NOMO-1 treated with DMSO at 0.1 percent for 48 hours (cell line): ENCODE results near the gene POLR2E.

Source experiments
- DNase-seq: peaks from one replicate; lab custom pipeline; 2025; ENCODE audit not compliant: unreplicated experiment; lab: John Stamatoyannopoulos, UW

The POLR2E gene

DNA sequence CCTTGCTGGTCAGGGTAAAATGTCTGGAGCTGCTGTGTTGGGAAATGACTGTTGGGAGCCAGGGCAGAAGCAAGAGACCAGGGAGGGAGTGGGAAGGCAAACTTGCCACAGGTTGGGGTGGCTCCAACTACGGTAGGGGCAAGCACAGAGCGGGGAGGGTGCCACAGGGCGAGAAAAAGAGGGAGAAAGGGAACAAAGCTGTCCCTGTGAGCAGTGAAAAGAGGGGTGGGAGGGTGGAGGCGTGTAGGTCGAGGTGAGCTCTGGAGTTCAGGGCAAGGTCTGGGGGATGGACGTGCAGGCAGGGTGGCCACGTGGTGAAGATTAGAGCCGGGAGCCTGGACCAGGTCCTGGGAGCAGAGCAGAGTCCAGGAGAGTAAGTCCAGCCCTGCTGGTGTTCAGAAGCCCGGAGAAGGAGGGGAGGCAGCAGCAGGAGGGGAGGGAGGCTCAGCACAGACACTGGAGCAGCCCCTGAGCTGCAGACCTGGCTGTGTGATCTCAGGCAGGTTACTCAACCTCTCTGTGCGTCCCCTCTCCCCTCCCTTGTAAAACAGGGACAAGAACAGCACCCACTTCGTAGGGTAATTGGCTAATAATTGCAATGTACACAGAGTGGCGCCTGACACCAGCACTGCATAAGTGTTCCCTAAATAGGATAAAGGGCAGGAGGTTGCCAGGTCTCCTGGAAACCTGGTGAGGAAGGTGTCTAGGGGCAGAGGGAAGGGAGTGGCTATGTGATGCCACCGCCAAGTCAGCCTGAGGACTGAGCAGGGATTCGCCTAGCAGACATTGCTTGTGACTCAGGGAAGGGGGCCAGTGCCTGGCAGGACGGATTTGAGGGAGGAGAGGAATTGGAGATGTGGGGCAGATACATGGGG, 3.2 kb upstream of the POLR2E start:
- DNase-seq: no peak

DNA sequence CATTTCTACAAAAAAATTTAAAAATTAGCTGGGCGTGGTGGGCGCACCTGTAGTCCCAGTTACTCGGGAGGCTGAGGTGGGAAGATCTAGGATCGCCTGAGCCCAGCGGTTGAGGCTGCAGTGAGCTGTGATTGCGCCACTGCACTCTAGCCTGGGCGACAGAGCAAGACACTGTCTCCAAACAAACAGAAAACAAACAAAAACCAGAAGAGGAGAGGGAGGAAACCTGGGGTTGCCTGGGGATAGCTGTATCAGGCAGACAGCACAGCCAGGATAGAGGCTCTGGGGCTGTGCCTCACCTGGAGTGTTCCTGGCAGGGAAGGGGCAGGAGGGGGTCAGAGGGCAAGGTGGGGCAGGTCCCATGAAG, 2.6 kb upstream of the POLR2E start:
- peak; percentile 27 for DNase-seq

DNA sequence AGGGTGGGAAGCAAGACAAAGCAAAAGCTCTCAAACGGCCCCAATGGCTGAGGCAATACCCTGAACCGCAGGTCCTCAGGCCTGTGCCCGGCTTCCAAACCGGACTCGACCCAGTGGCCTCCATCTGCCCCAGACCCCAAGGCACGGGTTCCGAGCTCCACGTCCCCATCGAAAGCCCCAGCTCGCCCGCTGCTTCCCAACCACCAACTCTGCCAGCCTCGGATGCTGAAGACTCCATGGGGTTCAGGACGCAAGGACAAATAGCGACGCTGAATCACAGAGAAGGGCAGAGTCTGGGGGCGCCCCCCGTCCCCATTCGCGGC, 559 bp downstream of the POLR2E start:
- DNase-seq: no peak

DNA sequence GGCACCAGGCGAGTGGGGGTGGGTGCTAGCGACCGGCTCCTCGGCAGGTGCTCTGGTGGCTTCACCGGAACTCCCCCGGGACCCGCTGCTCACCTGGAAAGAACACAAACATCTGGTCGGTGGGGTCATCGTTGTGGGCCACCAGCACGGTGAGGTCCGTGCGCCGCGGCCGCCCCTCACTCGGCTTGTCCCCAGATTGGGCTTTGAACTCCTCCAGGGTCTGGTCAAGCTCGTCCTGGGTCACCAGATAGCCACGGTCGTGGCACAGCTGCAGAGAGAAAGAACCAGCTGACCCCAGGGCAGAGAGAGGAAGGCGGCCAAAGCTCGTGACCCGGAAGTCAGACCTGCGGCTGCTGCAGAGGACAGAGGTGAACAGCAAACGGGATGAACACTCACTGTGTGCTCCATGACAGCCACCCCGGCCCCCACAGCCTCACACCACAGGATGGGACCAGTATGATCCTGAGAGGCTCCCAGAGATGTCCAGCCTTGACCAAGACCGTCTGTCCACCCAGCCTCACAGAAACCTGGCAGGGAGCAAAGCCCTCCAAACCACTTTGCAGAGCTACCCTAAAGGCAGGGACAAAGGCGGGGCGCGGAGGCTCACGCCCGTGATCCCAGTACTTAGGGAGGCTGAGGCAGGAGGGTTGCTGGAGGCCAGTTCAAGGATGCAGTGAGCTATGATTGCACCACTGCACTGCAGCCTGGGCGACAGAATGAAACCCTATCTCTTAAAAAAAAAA, 1.2 kb downstream of the POLR2E start:
- DNase-seq: peak; percentile 18

DNA sequence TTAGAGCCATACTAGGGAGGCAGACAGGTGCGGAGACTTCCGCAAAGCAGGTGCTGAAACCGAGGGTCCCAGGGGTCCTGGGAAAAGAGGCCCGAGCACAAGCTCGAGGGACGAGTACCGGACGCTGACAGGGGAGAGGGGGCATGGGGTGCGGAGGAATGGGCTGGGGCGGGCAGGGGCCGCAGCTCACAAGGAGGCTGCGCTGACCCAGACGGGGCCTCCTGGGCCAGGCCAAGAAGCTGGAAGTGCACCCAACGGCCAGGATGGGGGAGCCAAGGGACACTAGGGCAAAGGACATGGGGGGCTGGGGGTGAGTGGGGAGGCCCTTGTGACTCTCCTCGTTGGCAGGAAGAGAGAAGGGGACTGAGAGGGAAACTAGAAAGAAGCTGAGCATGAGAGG, 1.8 kb downstream of the POLR2E start:
- DNase-seq: no peak

DNA sequence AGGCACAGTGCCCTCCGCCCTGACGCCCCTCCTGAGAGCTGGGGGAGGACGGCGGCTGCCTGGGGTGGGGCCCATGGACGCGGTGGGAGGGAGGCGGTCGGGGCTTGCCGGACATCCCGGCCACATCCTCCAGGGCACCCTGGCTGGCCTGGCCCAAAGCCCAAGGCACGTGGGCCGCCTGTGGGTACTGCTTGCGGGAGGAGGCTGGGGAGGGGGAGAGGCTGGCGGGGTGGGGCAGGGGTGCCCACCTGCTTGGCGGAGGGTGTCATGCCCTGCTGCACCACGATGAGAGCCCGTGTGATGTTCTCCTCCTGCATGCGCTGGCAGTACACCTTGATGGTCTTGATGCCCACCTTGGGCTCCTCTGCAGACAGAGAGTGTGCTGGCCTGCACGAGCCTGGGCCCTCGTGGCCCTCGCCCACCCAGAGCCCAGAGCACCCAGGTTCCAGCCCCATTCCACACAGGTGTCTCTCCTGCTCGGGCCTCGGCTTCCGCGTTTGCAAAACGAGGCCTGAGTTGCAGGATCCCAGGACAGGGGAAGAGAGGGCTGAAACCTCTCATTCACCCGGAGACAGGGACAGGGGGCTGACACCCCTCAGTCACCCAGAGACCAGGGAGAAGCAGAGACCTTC, 3.5 kb downstream of the POLR2E start:
- DNase-seq: no peak

DNA sequence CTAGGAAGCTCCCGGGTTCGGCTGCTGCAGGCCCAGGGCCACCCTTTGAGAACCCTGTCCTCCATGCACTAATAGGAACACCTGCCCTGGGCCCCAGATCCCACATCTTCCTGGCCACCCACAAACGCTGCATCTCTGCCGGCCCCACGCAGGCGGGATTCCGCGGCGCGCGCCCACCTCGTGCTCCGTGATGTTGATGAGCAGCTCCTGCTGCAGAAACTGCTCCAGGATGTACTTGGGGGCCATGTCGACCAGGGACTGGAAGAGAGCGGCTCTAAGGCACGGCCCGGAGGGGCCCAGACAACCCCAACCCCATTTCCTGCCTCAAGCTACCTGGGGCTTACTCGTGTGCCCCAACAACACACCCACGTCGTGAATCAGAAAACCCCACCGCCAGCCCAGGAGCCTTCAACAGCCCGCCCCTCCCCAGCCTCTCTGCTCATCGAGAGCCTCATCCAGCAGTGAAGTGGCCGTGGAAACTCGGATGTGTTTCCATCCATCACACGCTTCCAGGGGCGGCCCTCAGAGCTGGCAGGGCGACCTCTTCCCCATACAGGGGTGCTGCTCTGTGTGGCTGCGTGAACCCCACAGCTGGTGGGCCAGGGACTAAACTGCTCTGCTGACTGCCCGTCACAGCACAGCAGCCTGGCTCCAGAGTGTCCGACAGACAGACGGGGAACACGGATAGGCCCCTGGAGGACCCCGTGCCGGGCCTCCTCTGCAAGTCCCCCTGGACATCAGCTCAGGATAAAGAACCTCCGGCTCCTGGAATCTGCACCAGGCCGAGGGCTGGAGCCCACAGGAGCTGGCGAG, 4.2 kb downstream of the POLR2E start:
- DNase-seq: no peak

DNA sequence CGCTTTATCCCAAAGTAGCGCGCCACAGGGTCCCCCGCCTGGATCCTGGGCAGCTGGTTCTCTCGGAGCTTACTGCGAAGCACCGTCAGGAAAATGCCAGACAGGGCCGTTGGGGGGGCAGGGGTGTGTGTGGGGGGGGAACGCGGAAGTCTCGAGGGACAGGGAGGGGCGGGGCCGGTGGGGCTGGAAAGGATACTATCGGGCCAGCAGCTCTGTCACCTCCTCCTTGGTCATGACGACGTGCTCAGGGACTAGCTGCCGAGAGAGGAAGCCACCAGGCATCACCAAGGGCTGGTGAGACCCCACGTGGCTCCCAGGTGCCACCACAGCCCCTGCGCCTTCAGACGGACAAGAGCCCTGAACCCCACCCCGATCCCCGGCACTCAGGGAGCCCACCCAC, 5.3 kb downstream of the POLR2E start:
- no peak for DNase-seq

DNA sequence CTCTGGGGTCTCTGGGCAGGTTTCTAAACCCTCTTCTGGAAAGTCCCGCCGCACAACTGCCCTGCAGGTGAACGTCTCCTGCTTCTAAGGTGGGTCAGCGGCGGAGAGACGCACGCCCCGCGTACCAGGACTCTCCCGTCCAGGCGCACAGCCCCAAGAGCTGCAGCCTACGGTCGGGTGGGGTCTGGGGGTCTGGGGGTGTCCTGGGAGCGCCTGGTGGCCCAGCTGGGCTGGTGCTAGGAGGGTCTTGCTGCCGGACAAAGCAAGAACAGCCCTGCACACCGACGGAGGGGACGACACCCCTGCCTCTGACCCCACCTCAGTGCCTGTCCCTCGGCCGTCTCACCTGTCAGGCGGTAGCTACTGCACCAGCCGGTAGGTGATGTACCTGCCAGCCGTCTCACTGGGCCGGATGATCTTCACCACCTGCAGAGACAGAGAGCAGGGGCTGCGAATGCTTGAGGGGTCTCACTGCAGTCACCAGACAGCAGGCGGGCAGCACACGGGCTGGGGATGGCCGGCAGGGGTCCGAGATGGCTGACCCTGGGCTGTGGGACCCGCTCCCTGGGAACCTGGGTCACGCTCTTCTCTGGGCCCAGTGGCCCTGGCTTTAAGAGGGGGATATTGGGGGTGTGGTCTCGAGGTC, 5.9 kb downstream of the POLR2E start:
- DNase-seq: no peak

DNA sequence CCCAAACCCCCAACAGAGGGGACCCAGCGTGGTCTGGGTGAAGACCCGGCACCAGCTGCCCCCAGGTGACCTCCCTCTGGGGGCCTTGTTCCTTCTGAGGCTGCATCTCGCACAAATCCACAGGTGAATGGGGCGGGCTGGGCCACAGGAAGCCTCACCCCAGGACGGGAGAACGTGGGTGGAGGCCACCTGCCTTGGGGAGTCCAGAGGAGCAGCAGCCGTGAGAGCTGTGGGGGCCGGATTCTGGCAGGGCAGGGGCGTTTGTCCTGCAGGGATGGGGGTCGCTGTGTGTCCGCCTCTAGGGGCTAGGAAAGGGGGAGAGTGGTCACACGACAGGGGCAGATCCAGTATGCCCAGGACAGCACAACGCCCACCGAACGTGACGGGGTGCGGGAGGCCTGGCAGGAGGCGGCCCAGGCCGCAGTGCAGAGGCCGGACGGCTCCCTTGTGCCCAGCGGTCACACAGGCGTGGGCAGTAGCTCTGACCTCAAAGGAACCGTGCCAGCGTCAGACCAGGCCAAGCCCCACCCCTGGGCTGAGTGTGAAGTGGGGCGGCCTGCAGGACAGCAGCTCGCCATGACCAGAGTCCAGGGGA, 6.7 kb downstream of the POLR2E start:
- no peak for DNase-seq

DNA sequence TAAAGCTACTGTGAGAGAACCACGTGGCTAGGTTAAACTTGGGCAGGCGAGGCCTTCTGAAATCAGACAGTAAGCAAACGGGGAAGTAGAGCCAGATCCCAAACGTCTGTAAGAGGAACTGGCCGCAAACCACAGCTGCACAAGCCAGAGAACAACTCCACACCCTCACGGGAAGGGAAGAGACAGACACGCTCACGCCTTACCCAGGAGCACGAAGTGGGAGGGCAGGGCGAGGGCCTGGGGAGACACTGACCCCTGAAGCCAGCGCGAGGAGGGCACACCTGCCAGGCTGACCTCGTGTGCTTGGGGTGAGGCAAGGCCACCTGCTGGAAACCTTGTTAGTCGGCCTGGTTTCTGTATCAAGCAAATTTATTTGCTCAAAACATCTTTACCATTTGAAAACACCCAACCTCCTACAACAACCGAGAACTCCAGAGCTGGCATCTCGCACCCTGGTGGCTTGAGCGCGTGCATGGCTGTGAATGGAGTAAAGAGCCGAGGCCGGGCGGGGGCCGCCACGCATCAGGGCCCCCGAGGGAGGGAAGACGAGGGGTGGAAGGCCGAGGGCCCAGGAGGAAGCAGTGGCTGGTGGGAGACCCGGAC, 7.3 kb downstream of the POLR2E start:
- peak; percentile 96 for DNase-seq

DNA sequence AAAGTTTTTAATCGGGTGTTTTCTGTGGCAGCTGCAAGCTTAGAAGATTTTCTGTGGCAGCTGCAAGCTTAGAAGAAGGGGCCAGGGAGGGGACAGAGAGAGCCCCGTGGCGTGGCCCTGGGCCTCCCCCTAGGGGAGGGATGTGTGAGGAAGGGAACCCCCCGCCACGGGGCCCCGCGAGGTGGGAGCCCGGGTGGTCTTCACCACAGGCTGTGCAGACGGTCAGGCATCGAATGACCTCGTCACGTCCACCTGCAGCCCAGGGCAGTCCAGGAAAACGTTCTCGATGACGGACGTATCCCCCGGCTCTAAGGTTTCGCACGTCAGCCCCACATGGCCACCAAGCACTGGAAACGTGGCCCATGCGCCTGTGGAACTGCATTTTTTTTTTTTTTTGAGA, 8.6 kb downstream of the POLR2E start:
- DNase-seq: no peak

DNA sequence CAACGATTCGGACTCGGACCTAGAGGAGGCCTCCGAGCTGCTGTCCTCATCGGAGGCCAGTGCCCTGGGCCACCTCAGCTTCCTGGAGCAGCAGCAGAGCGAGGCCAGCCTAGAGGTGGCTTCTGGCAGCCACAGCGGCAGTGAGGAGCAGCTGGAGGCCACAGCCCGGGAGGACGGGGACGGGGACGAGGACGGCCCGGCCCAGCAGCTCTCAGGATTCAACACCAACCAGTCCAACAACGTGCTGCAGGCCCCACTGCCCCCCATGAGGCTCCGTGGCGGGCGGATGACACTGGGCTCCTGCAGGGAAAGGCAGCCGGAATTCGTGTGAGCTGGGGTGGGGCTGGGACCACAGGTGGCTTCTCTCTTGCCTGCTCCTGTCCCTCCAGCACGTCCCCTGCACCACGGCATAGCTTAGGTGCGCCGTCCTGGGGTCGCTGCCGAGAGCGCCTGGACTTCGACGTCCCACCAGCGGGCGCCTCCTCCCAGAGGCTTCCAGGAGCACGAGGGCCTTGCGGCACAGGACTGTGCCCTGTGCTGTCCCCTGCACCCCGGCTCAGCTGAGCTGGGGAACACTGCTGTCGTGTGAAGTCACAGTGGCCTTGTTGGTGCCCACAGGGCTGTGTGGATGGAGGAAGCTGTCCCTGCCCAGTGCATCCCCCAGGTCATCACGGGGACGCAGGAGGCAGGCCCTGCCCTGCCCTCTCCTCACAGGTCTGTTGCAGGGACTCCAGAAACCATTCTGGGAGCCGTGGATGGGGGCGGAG, 9.3 kb downstream of the POLR2E start:
- DNase-seq: no peak

DNA sequence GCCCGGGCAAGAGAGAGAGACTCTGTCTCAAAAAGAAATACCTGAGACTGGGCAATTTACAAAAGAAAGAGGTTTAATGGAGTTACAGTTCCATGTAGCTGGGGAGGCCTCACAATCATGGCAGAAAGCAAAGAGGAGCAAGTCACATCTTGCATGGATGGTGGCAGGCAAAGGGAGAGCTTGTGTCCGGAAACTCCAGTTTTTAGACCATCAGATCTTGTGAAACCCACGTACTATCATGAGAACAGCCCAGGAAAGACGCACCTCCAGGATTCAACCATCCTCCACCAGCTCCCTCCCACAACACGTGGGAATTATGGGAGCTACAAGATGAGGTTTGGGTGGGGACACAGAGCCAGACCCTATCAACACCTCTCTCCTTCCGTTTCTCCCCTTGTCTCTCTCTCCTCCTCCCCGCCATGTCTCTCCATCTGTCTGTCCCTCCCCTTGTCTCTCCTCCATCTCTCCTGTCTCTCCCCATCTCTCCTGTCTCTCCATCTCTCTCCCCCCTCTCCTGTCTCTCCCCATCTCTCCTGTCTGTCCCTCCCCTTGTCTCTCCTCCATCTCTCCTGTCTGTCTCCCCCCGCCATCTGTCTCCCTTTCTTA, 10.0 kb downstream of the POLR2E start:
- no peak for DNase-seq

DNA sequence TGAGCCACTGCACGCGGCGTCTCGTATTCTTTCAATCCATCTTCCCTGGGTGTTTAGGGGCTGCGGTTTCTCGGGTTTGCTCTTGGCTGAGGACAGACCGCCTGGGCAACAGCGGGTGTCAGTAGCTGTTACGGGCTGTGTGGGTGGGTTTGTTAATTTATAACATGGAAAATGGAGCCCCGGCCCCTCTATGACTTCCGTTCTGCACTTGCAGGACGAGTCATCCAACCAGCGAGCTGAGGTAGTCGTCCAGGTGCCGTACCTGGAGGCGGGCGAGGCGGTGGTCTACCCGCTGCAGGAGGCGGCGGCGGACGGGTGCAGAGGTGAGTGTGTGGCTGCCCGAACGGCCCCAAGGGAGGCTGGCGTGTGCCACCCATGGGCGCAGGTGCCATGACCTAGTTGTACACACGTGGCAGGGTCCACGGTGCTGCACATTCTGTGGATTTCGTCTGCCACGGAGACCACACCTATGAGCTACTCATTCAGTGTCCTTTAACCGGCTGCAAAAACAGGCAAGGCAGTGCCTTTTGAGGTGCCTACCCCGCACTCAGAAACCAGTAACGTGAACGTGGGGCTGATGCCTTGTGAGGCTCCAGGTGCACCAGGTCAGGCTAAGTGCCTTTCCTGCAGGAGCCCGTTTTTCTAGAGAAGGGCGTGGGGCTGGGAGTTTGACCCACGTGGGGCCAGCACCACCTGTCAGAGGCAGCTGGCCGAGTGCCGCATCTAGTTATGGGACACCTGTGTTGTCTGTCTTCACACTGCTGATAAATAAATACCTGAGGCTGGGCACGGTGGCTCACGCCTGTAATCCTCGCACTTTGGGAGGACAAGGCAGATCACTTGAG, 10.9 kb downstream of the POLR2E start:
- no peak for DNase-seq

DNA sequence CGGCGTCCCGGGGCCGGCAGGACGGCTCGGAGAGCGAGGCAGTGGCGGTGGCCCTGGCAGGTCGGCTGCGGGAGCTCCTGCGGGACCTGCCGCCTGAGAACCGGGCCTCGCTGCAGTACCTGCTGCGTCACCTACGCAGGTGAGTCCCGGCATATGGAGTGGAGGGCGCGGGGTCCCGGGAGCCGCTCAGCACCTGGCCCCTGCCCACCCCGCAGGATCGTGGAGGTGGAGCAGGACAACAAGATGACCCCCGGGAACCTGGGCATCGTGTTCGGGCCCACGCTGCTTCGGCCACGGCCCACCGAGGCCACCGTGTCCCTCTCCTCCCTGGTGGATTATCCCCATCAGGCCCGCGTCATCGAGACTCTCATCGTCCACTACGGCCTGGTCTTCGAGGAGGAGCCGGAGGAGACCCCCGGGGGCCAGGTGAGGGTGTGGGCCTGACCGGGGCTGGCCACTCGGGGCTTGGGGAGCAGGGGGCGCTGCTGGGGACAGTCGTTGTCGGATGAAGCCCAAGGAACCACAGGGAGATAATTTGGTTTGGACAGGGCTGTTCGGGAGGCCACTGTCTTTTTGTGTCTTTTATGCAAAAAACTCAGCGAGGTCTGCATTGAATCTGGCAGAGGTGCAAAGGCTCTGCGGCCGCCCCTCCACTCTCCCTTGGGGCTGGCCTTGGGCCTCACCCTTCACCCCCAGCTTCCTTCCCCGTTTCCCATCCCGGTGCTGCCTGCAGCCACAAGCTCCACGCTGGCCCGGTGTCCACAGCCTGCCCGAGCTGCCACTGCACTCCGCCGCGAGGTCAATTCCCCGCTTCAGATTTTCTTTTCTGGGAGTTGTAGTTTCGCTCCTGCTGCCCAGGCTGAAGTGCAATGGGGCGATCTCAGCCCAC, 12.0 kb downstream of the POLR2E start:
- DNase-seq: no peak
